Endothelial cell of umbilical vein (primary cell): ENCODE measurements around the gene RTCB. TPM values are rescaled to one million over a fixed set of nuclear protein-coding genes. Genes with fewer than 3 reads are reported as not detected.
A peak's percentile ranks its signal among the peaks of the same experiment; 100 is the strongest.

ENCODE experiments used
- BruUV-seq: library from RNA; stranded (reverse); fragments of 400-500 nt; replicated peaks from 2 replicates; lab custom pipeline; 2021; lab: Mats Ljungman, UMichigan
- CTCF ChIA-PET: fragments of 300-600, 350-600 bp; sonication (Branson Sonifier 250); formaldehyde crosslinking; loops from one replicate; lab custom pipeline; 2021; ENCODE audit warnings: antibody characterized with exemption, inconsistent platforms; lab: Charles Lee
- POLR2A ChIA-PET: fragments of 300-600, 350-600 bp; sonication (Branson Sonifier 250); formaldehyde crosslinking; loops from one replicate; lab custom pipeline; 2021; ENCODE audit warnings: antibody characterized with exemption, inconsistent platforms; lab: Charles Lee
- DNase-seq: peaks from one replicate; pipeline ENCODE4 v3.0.0-alpha.2; 2011; ENCODE audit warnings: low read depth, low spot score
- FAIRE-seq: peaks from 2 replicates; lab custom pipeline; 2011; peaks lifted over from hg19 to GRCh38; lab: Jason Lieb, UNC
- H2AFZ ChIP-seq: 2 replicates; pipeline ENCODE4 v1.6.0; 2012; ENCODE audit warnings: low read depth, low read length, control low read depth, inconsistent platforms
- H3K27ac ChIP-seq: 2 replicates; pipeline ENCODE4 v1.5.1; 2011; ENCODE audit warnings: low read depth, mild to moderate bottlenecking, control low read depth, low read length, moderate library complexity; ENCODE audit not compliant: insufficient read depth
- H3K27me3 ChIP-seq, 2 experiments: 2 replicates each; pipeline versions ENCODE4 v1.6.0 to v1.6.1; 2011; ENCODE audit warnings: low read length in 2 of 2, mixed read lengths in 1 of 2; ENCODE audit not compliant: control insufficient read depth in 2 of 2, insufficient read depth in 2 of 2
- H3K36me3 ChIP-seq, 2 experiments: 2 replicates in 1 of 2; 3 replicates in 1 of 2; pipeline ENCODE4 v1.5.1; 2011; ENCODE audit warnings: low read length in 2 of 2, mild to moderate bottlenecking in 1 of 2, moderate library complexity in 1 of 2; ENCODE audit not compliant: control insufficient read depth in 2 of 2, insufficient read depth in 2 of 2; ENCODE audit errors: extremely low read depth in 1 of 2
- H3K4me1 ChIP-seq: 3 replicates; pipeline ENCODE4 v1.5.1; 2011; ENCODE audit warnings: mild to moderate bottlenecking, low read length; ENCODE audit not compliant: control insufficient read depth, insufficient read depth; ENCODE audit errors: extremely low read depth
- H3K4me2 ChIP-seq: 2 replicates; pipeline ENCODE4 v1.6.1; 2011; ENCODE audit warnings: low read length, control low read depth, mixed read lengths; ENCODE audit not compliant: insufficient read depth
- H3K4me3 ChIP-seq, 3 experiments: fragments of 200-600 bp in 1 of 3; sonication (generic), shearing (Covaris generic) in 1 of 3; replicated peaks in 1 of 3; 2 replicates each; pipeline ENCODE4 v1.5.1; 2011 to 2016; ENCODE audit warnings: control low read depth in 3 of 3, low read length in 3 of 3, mild to moderate bottlenecking in 2 of 3, inconsistent platforms in 1 of 3, low read depth in 1 of 3, moderate library complexity in 1 of 3; ENCODE audit not compliant: insufficient read depth in 1 of 3
- H3K79me2 ChIP-seq: 2 replicates; pipeline ENCODE4 v1.6.0; 2012; ENCODE audit warnings: low read length, inconsistent platforms; ENCODE audit not compliant: control insufficient read depth, insufficient read depth
- H3K9ac ChIP-seq: replicated peaks from 2 replicates; pipeline ENCODE3; 2011; ENCODE audit warnings: low read length, control low read depth; ENCODE audit not compliant: insufficient read depth; ENCODE audit errors: extremely low read depth
- H3K9me1 ChIP-seq: replicated peaks from 3 replicates; pipeline ENCODE4 v1.6.0; 2011; ENCODE audit warnings: mild to moderate bottlenecking, low read length; ENCODE audit not compliant: control insufficient read depth, insufficient read depth; ENCODE audit errors: extremely low read depth
- H3K9me3 ChIP-seq: replicated peaks from 2 replicates; pipeline ENCODE4 v1.5.1; 2012; ENCODE audit warnings: low read length, inconsistent platforms; ENCODE audit not compliant: control insufficient read depth, insufficient read depth
- H4K20me1 ChIP-seq: replicated peaks from 2 replicates; pipeline ENCODE3; 2011; ENCODE audit warnings: mild to moderate bottlenecking, low read length; ENCODE audit not compliant: control insufficient read depth, insufficient read depth; ENCODE audit errors: extremely low read depth
- CTCF ChIP-seq, 2 donors: IDR thresholded peaks; 1 replicate in 1 of 2; 2 replicates in 1 of 2; pipeline ENCODE4 v1.5.1; 2011; ENCODE audit warnings: low read length in 2 of 2, mild to moderate bottlenecking in 2 of 2, moderate library complexity in 2 of 2, control low read depth in 1 of 2, inconsistent platforms in 1 of 2, low read depth in 1 of 2; ENCODE audit not compliant: insufficient read depth in 1 of 2; ENCODE audit errors: extremely low read depth in 1 of 2
- EZH2 ChIP-seq: IDR thresholded peaks from 2 replicates; pipeline ENCODE4 v1.6.1; 2012; ENCODE audit warnings: borderline replicate concordance, low read depth, mild to moderate bottlenecking, moderate library complexity, low read length, inconsistent platforms; ENCODE audit not compliant: severe bottlenecking
- FOS ChIP-seq: IDR thresholded peaks from 2 replicates; pipeline ENCODE4 v1.6.1; 2011; ENCODE audit warnings: mild to moderate bottlenecking, low read length, moderate library complexity, borderline replicate concordance; ENCODE audit not compliant: insufficient read depth
- GATA2 ChIP-seq: IDR thresholded peaks from 2 replicates; pipeline ENCODE4 v1.7.0; 2011; ENCODE audit warnings: low read depth, mild to moderate bottlenecking, moderate library complexity, mixed read lengths, low read length; ENCODE audit not compliant: insufficient read length, insufficient read depth
- JUN ChIP-seq: IDR thresholded peaks from 2 replicates; pipeline ENCODE4 v1.6.1; 2011; ENCODE audit warnings: borderline replicate concordance, low read depth; ENCODE audit not compliant: insufficient read length, insufficient read depth
- MAX ChIP-seq: IDR thresholded peaks from 2 replicates; pipeline ENCODE4 v1.6.1; 2011; ENCODE audit not compliant: insufficient read depth, insufficient read length
- MYC ChIP-seq: IDR thresholded peaks from one replicate; pipeline ENCODE4 v1.6.1; 2011; ENCODE audit warnings: mild to moderate bottlenecking, low read depth, low read length
- POLR2A ChIP-seq: IDR thresholded peaks from 2 replicates; pipeline ENCODE4 v1.6.1; 2012; ENCODE audit warnings: low read depth, mild to moderate bottlenecking, control low read depth, low read length
- POLR2AphosphoS5 ChIP-seq: IDR thresholded peaks from 2 replicates; pipeline ENCODE4 v1.6.1; 2012; ENCODE audit warnings: low read depth, mild to moderate bottlenecking, control low read depth, low read length, moderate library complexity; ENCODE audit not compliant: insufficient read depth
- dilution Hi-C: fragments of 300-500 bp; cut with MboI; formaldehyde crosslinking; loops from one replicate; pipeline ENCODE4 v1.15.0; 2019; ENCODE audit warnings: low sequenced_read_pairs; ENCODE audit not compliant: extremely low pct_ligation_motif_present
- intact Hi-C: fragments of 100-400 bp; cut with micrococcal nuclease; formaldehyde crosslinking; loops from one replicate; pipeline ENCODE4 v1.10.0; 2022
- polyA plus RNA-seq, 4 experiments: library from polyadenylated mRNA; depleted of rRNA in 3 of 4; stranded (reverse) in 3 of 4; unstranded in 1 of 4; fragments of >200 nt; gene quantifications; 2 replicates each; pipeline versions ENCODE4 v1.2.1 to v1.2.3, GENCODE V29; 2011 to 2012; ENCODE audit warnings: missing spikeins in 1 of 4
- total RNA-seq: library from RNA; stranded (reverse); gene quantifications from 2 replicates; pipeline ENCODE4 v1.2.3, GENCODE V29; 2021

Gene RTCB
- total and polyA plus RNA-seq, 2 donors (not counting 3 experiments of a cell fraction or from before 2014, with no cell fraction given) = 98.7 to 100 TPM

GRCh38 chr22:32444068-32444467 lies 32.0 kb upstream of the RTCB start:
- H3K9me3 ChIP-seq = no peaks in the 10 kb centered on the region
- no peaks in the 10 kb centered on the region for H3K36me3 ChIP-seq
- BruUV-seq = no TSS peak
- CTCF ChIA-PET = interaction anchor here (1.7 kb wide), 1 partner anchor 466 kb away, joined by 3 read pairs; no protein-coding TSS in a partner anchor
- dilution Hi-C loops = no loop called here
- peak; percentile 5 for DNase-seq
- H4K20me1 ChIP-seq = no peaks in the 10 kb centered on the region
- no peaks in the 10 kb centered on the region for H3K79me2 ChIP-seq
- POLR2A ChIA-PET = no interaction called here
- no peak overlapping the region for H3K27ac ChIP-seq
- no peak overlapping the region for H2AFZ ChIP-seq
- no peak for FAIRE-seq
- H3K4me3 ChIP-seq = no peak overlapping the region
- TF ChIP-seq EZH2 = no peak
- TF ChIP-seq CTCF (IDR thresholded peaks at IDR 0.05; ENCODE audit: extremely low read depth in 1 of 2, insufficient read depth in 1 of 2, low read depth in 1 of 2, low read length in 2 of 2) = peak in 1 of 2 donors; percentile 6
- peaks cover 0 to 1% of the 10 kb centered on the region in 2 experiments for H3K27me3 ChIP-seq
- H3K9ac ChIP-seq = no peak overlapping the region
- H3K4me1 ChIP-seq = no peaks in the 10 kb centered on the region
- no peaks in the 10 kb centered on the region for H3K9me1 ChIP-seq
- intact Hi-C loops = no loop called here
- H3K4me2 ChIP-seq = no peak overlapping the region

GRCh38 chr22:32430352-32430751 lies 18.3 kb upstream of the RTCB start:
- intact Hi-C loops = no loop called here
- BruUV-seq = no TSS peak

More at GRCh38 chr22:32430352-32430751, 18.3 kb upstream of the RTCB start:
- CTCF ChIA-PET = no interaction called here
- H2AFZ ChIP-seq = no peak overlapping the region
- H3K4me3 ChIP-seq = no peak overlapping the region
- H4K20me1 ChIP-seq = no peaks in the 10 kb centered on the region
- H3K4me1 ChIP-seq = no peaks in the 10 kb centered on the region
- no peak for TF ChIP-seq POLR2A
- no peak for TF ChIP-seq GATA2
- no peak for TF ChIP-seq EZH2
- no peak for TF ChIP-seq CTCF (IDR thresholded peaks at IDR 0.05; ENCODE audit: extremely low read depth in 1 of 2, insufficient read depth in 1 of 2, low read depth in 1 of 2, low read length in 2 of 2)
- TF ChIP-seq POLR2AphosphoS5 = no peak
- TF ChIP-seq MYC = no peak
- TF ChIP-seq JUN = no peak
- TF ChIP-seq FOS = no peak
- no peak for TF ChIP-seq MAX
- no peaks in the 10 kb centered on the region for H3K36me3 ChIP-seq
- dilution Hi-C loops = no loop called here
- H3K9me3 ChIP-seq = no peaks in the 10 kb centered on the region
- H3K79me2 ChIP-seq = no peaks in the 10 kb centered on the region
- H3K27me3 ChIP-seq = no peaks in the 10 kb centered on the region
- H3K4me2 ChIP-seq = no peak overlapping the region
- no peak overlapping the region for H3K9ac ChIP-seq
- POLR2A ChIA-PET = no interaction called here
- H3K9me1 ChIP-seq = no peaks in the 10 kb centered on the region
- H3K27ac ChIP-seq = no peak overlapping the region
- no peak for FAIRE-seq
- no peak for DNase-seq
